IPS-NIHi7 (cell line): Measurements from ENCODE around the gene IL2RA.
"Not testable (repeated sequence)": the region's sequence is repeated elsewhere in the genome, so short reads cannot be mapped to it uniquely, and the experiment has no call there.

Source experiments
- DNase-seq: peaks from one replicate; pipeline ENCODE4 v3.0.0; 2012; ENCODE audit warnings: mixed read lengths; ENCODE audit errors: extremely low spot score

The IL2RA gene

DNA sequence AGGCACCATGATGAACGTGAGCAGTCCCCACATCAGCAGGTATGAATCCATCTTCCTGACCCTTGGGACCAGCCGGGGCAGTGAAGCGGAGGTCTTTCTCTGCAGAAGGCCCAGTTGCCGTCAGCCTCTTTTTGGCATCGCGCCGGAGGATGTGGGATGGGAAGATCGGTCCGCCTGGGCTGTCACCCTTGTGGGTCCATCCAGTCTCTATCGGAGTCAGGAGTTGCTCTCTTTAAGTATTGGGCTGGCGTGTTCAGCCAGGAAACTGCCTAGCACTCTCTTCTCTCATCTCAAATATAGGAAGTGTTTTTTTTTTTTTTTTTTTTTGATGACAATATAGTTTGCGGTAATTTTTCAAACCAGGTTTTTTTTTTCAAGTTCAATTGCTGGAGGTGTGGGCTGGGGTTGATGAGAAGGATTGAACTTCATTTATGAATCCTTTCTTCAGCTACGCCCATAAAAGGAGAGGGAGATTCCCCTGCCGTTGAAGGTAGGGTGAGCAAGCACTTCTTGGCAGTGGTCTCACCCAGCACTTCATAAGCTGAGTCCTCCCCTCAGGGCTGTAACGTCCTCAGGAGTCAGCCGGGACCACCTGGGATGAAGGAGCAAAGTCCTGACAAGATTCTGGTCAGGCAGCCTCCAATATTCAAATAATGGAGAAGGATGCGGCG is at the start of gene IL2RA:
Gene IL2RA, minus strand, starts transcription at position 267 of the 671 bp plus-strand sequence. Its CDS starts 216 bp downstream, at position 51.
- no peak for DNase-seq

DNA sequence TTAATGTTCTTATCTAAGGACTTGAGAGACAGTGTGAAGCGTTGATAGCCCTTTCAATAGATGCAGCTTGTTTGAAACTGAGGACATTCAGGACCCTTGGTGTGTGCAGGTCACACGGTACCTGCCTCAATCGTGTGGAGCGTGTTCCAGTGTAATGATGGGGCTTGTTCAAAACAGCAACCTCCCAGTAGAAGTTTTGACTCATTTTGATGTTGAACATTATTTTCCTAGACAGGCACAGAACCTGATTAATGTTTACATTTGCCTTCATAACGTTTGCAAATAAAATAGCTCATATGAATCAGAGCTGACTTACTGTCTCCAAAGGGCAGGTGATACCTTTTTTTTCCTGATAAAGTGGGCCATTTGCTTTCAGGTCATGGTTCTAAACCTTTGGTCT is 48.0 kb upstream of the IL2RA start:
- no peak for DNase-seq

DNA sequence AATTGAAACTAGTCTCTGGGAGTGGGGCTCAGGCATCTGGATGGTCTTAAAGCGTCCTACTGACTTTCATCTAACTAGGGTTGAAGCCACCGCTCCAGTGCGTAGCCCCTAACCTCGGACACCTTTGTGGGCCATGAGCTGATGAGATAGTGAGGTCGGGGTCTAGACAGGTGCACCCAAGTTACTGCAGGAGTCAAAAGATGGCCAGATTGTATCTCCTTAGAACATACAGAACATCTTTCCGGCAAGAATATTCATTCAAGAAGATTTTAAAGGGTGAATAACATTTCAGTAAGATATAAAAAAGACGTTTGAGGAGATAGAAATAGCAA is 47.2 kb upstream of the IL2RA start:
- no peak for DNase-seq

DNA sequence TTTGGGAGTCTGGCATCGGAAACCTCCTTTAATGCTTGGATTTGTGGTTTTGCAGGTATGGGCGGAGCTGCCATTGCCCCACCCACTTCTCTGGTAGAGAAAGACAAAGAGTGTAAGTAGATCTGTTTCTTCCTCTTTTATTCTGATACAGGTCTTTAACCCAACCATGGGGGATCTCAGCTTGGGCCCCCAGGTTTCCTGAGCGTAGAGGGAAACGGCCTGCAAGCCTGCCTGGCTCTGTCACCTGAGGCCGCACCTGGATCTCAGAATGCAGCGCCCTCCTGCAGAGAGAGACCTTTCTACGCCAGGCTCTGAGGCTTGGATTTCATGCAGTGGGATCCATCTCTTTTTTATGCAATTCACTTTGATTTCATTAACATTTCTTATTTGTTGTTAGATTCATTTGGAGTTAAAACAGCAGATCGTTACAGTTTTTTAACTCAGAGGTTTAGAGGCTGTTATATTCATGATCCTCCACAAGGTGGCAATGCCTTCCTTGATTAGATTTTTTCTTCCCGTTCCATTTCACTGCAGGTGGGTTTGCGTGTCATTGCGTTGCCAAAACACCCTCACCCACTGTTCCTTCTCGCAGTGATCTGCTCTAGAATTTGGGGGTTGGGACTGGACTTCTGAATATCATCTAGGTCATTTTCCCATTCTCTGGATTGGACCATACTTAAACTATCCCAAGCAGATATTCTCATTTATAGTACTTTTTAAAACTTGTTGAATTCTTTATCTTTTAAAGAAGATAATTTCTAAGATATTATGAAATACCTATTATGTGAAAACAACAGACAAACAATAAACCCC is 46.7 kb upstream of the IL2RA start:
- DNase-seq: peak; percentile 77

DNA sequence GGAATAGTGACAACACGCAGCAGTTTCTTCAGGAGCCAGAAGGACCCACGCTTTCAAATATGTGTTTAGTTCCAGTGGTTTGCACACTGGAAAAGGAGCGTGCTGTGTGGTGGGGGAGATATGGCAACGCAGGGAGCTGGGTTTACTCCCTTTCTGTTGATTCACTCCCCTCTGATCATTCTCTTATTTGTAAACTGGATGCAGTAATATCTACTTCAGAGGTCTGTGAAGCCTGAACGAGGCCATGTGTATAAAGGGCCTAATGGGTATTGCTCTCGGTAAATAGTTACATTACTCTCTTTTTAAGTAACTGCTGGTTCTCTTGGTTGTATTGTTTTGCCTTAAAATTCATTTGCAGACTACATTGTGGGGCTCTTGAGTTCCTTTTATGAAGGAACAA is 45.9 kb upstream of the IL2RA start:
- no peak for DNase-seq

DNA sequence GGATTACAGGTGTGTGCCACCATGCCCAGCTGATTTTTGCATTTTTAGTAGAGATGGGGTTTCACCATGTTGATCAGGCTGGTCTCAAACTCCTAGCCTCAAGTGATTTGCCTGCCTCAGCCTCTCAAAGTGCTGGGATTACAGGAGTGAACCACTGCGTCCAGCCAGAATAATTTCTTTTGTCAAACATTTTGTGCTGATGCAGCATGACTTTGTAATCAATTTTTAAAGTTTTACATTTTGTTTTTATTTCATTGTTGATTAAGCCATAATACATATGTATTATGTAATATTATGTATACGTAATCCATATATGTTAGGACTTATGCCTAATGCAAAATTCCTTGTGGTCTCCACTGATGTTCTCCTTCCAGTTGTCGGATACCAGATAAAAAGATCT is 45.4 kb upstream of the IL2RA start:
- not testable (repeated sequence) for DNase-seq

DNA sequence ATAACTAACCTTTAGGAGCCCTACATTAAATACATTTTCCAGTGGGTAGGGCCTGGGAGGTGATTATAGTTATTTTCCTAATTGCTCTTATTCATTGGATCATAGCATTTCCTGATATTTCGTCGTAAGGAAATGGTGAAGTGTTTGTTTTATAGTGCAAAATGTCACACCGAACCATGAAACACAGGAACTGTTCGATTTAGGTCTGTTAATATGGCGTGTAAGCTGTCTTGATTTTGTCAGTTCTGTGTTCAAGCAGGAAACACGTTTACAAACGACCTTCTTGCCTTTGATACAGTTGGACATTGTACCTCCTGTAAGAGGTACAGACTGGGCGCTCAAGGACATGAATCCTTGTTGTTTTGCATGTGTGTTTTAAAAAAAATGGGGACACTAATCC is 41.4 kb upstream of the IL2RA start:
- DNase-seq: no peak

DNA sequence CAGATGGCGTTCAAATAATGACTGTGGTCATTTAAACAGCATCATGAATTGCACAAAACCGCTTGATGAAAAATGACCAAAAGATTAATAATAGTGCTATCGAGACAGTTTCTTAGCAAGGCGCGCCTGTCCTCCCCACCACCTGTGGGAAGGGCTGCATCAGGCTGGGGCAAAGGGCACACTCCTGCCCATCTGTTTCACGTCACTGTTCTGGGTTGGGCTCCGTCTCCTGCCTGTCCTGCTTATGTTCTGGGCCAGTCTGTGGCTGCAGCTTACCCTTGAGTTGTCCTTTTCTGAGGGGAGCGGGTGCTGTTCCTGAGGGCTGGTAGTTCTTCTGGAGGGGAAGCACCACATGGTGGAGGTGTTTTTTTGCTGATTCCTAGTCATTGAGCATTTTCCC is 40.0 kb upstream of the IL2RA start:
- DNase-seq: no peak

DNA sequence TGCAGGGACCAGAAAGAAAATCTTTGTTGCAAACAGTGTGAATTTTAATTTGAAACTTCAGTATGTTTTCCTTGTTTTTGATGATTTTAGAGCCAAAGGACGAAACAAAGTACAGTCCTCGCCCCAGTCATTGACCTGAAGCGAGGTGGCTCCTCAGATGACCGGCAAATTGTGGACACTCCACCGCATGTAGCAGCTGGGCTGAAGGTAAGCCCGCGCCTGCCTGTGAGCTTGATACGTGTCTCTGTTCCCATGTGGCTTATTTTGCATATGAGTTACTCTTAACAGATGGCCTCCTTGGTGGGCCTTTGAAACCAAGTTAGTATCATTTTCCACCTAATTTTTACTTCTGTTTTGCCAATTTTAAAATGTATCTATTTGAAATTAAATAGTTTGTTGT is 39.0 kb upstream of the IL2RA start:
- no peak for DNase-seq

DNA sequence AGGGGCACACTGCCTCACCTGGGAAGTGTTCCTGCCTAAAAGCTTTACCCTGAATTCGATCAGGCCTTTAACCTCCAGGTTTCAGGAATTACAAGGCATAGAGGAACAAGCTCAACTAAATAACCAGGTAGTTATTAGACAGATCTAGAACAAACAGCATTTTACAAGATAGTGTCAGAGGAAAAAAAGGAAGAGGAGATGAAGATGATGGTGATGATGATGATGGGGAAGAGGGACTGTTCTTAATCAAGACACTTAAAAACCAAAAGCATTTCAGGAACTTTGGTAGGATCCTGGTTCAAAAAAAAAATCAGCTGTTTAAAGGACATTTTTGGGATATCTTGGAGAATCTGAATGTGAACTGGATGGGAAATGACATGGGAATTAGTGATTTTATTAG is 38.2 kb upstream of the IL2RA start:
- no peak for DNase-seq

DNA sequence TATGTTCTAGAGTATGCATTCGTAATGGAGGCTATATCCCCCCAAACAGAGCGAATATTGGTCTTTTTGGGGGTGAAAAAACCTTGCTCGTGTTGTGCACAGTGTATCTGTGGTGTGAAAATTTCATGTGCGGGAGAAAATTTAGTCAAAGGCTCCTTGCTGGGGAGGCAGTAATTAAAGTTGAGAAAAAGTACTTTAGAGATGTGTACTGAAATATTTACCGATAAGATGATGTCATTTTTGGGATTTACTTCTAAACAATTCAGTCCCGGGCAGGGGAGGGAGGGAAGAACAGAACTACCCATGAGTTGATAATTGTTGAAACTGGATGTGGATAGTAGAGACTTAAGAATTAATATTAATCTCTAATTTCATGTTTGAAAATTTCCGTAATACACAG is 36.0 kb upstream of the IL2RA start:
- no peak for DNase-seq

DNA sequence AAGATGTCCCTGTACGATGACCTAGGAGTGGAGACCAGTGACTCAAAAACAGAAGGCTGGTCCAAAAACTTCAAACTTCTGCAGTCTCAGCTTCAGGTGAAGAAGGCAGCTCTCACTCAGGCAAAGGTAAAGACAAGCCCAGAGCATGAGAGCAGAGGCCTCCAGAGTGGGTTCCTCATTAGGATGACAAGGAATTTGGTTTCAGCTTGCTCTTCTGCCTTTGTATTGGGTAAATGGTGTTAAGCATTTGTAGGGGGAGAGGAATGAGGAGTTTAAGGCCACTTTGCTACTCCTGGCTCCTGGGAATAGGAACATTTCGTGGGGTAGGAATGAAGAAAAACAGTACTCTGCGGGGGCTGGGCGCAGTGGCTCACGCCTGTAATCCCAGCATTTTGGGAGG is 34.9 kb upstream of the IL2RA start:
- DNase-seq: no peak

DNA sequence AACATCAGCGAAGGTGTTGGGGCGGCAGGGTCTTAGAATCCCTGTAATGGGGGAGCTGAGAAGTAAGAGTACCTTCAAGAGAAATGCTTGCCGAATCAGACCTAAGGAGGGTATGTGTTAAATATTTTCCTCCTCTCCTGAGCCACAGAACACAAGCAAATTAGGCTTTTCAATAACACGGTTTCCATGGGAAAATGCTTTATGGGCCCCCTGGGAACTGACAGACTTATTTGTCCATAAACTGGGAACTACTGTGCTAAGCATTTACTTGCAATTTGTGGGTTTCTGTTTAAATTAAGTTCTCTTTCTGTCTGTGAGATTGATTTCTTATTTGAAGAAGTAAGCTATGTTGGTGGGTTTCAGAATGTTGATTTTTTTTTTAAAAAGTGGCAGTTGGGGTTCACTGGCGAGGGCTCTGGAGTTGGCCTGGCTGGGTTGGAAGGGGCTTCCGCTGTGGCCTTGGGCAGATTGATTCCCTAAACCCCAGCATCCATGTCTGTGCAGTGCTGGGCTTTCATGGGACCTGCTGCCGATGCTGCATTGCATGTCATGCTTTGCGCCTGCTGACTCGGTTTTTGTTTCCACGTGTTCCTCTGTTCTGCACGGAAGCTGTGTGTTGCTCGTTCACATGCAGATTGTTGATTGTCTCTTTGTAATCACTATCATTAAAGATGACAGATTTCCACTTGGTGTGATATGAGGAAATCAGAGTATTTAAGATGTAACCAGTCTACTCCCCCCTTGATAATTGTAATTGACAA is 33.8 kb upstream of the IL2RA start:
- no peak for DNase-seq

DNA sequence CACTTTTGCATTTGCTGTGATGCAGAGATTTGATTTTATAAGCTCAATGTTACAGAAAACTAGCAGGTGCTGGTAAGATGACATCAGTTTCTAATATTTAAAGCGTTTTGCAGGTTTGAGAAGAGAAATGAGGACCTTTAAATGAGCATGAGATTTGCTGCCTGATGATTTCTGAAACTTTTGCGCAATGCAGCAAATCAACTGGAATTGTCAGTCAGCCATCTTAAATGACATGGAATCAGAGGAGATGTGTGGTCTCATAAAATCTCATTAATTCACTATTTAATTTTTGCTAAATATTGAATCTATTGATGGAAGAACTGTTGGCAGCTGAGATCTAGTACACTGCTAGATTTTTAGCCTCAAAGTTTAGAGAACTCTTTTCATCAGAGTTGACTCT is 30.6 kb upstream of the IL2RA start:
- no peak for DNase-seq

DNA sequence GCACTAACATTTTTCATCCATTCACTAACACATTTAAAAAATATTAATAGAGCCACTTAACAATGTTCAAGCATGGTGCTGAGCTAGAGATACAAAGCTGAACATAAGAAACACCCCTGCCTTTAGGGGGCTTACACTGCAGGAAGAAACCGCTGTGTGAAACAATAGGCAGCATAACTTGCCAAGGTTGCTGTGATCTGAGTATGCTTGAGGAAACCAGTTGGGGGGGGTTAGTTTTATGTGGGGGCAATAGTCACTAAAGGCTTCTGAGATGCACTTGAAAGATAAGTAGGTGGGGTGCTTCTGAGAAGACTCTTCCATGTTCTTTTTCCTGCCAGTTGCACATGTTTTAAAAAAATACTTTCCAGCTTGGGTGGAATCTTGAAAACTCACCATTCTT is 29.5 kb upstream of the IL2RA start:
- DNase-seq: no peak

DNA sequence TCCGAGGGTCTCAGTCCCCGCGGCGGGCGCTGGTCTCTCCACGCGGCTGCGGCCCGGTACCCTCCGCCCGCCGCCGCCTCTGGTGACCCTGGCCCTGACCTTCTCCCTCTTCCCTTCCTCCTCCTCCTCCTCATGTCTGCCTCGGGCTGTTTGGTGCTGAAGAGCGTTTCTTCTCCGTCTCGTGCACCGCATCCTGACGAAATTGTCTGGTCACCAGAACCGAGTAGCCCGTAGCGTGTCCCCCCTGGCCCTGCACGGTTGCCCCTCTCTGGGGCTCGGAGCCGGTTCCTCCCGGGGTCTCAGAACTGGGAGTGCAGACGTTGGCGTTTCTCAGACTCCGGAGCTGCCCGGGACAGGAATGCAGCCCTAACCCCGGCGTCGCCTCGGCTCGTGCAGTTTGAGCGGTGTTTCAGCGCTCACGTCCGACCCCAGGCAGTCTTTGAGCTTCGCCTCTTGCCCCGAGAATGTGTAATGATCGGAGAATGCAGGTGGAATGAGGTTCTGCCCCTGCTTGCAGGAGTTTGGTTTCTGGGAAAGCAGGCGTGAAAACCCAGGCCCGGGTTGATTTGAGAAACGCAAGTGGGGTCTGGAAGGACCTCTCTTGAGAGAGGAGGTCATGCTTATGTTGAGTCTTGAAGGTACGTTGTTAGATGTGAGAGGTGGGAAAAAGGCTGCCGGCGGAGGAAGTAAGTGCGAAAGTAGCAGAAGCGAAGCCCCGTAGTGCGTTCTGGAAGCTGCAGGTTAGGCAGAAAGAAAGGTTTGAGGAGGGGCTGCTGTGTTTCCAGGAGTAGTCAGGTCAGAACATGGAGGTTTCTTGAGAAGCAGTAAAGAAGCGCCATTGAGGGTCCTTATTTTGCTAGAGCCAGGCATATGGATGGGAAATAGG is 27.4 kb upstream of the IL2RA start:
- no peak for DNase-seq

DNA sequence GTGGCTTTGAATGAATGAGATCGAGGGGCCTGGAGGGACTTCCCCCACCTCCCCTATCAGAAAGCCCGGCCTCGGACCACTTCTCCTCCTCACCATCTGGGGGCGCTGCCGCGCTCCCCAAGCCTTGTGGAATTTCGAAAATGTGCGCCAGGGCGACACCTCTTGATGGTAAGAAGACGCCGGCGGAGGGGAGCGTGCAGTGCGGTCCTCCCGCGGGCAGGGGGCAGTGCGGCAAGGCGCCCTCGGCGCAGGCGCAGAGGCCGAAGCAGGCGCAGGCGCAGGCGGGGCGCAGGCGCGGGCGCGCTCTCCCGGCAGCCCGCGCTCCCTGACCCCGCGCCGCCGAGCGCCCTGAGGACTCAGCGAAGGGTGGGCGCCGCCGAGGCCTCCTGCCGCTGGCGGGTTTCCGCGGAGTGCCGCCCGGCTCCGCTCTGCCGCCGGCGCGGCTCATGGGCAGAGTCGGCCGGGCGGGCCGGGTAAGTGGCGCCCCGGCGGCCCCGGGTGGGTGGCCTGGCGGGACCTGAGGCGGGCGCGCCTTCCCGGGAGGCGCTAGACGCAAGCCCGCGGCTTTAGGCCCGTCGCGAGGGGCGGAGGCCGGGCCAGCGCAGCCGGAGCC is 26.7 kb upstream of the IL2RA start, which contains the start of gene RBM17:
Gene RBM17, plus strand, starts transcription at position 314 of the 613 bp plus-strand sequence. CDS start 8,032 bp downstream, outside the sequence.
- DNase-seq: peak; percentile 89

DNA sequence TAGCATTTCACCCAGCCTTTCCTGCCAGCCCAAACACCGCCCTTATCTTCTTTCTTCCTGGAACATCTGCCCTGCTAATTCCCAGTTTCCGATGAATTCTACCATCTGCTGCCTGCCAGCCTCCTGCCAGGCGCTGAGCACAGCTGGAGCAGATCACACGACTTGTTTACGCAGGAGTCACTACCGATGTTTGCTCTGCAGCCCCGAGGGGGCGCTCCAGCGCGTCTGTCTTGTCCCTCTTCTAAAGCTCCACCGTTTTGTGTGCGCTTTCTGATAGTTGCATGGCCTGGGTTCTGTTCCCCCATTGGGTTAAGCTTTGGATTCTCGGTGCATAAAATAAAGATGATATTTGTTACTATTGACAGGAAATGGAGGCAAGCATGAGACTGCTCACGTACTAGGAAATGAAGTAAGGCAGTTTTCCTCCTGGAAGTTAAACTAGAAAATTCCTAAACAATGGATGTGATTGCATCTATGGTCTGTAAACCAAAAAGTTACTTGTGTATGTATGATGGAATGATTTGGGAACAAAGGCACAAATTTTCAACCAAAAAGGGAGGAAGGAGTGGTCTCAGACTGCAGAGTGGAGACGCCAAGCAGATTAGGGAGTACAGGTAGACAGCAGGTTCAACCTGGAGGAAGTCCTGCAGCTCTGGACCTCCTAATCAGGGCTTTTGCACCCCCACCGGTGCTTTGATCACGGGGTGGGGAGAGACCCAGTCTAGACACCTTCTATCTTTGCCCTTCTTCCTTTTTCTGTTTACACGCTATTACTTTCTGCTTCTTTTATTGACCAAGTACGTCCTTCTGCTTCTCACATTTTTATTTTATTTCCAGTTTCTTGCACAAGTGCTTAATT is 24.4 kb upstream of the IL2RA start:
- peak; percentile 82 for DNase-seq

DNA sequence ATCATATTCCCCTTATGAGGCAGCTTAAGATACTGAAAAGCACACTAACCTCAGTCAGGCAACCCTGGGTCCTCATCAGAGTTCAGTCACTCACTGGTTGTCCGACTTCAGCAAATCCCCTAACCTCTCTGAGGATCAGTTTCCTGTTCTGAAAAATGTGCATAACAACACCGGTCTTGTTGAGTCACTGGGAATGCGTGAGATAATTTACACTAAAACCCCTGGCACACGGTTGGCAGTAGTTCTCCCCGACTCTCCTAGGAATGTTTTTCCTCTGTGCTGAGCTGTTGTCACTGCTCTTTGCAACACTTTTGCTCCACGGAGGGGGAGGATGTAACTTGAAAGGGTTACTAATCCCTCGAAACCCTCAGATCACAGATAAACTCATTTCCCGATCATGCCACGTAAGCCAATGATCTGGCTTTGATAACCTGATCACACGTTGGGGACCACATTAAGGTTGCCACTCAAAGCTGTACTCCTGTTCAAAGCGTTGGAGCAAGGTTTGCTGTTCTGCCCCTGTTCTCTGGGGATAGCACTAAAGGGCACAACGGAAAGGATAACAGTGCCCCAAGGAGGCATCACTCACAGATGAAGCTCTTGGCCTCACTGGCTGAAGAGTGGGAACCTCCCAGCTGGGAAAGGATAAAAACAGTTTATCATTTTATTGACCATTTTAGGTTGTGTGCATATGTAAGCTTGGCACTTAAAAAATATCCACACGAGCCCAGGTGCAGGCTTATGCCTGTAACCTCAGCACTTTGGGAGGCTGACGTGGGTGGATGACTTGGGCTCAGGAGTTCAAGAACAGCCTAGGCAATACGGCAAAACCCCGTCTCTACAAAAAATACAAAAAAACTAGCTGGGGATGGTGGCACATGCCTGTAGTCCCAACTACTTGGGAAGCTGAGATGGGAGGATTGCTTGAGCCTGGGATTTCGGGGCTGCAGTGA is 21.6 kb upstream of the IL2RA start:
- no peak for DNase-seq
